Measurements from ENCODE around the gene MCM9.

DNA sequence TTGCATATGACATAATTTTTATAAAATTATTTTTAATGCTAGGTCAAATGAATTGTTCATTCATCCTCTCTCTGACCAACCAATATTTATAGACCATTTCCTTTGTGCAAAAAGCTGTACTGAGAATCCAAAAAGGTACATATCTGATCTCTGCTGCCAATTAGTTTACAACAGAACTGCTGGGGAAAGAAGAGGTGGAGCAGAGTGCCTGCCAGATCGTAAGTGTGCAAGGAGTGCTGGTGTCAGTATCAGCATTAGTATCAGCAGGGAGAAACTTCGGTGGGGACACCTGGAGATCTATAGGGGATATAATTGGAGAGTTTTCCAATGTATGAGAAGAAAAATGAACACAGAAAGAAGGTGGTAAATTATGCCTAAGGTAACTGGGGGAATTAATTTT is 104.3 kb downstream of the MCM9 start:
- TF ChIP-seq, protein P1, sequence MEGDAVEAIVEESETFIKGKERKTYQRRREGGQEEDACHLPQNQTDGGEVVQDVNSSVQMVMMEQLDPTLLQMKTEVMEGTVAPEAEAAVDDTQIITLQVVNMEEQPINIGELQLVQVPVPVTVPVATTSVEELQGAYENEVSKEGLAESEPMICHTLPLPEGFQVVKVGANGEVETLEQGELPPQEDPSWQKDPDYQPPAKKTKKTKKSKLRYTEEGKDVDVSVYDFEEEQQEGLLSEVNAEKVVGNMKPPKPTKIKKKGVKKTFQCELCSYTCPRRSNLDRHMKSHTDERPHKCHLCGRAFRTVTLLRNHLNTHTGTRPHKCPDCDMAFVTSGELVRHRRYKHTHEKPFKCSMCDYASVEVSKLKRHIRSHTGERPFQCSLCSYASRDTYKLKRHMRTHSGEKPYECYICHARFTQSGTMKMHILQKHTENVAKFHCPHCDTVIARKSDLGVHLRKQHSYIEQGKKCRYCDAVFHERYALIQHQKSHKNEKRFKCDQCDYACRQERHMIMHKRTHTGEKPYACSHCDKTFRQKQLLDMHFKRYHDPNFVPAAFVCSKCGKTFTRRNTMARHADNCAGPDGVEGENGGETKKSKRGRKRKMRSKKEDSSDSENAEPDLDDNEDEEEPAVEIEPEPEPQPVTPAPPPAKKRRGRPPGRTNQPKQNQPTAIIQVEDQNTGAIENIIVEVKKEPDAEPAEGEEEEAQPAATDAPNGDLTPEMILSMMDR (IDR thresholded peaks at IDR 0.05 in 4 of 5, conservative IDR thresholded peaks at IDR 0.05 in 1 of 5): no peak
- TF ChIP-seq POLR2A (IDR thresholded peaks at IDR 0.05): no peak
